Endodermal cell (in vitro differentiated cells): Measurements from ENCODE around the gene KIAA1614. TPM values are rescaled to one million over a fixed set of nuclear protein-coding genes. Genes with fewer than 3 reads are reported as not detected.

ENCODE experiments used
- DNase-seq: peaks from one replicate; pipeline ENCODE4 v3.0.0-alpha.2; 2017
- H3K27ac ChIP-seq: 2 replicates; pipeline ENCODE4 v1.5.1; 2013; ENCODE audit warnings: mild to moderate bottlenecking, low read depth, low read length, moderate library complexity
- H3K27me3 ChIP-seq: 2 replicates; pipeline ENCODE4 v1.6.1; 2013; ENCODE audit warnings: mild to moderate bottlenecking, low read length, moderate library complexity; ENCODE audit not compliant: insufficient read depth, control insufficient read depth, poor library complexity, severe bottlenecking
- H3K36me3 ChIP-seq: 2 replicates; pipeline ENCODE4 v1.7.0; 2013; ENCODE audit warnings: mild to moderate bottlenecking, low read length, moderate library complexity; ENCODE audit not compliant: control insufficient read depth, insufficient read depth
- H3K4me1 ChIP-seq: one replicate; pipeline ENCODE4 v1.7.0; 2013; ENCODE audit warnings: low read length; ENCODE audit not compliant: control insufficient read depth, insufficient read depth
- H3K4me3 ChIP-seq: 2 replicates; pipeline ENCODE4 v1.5.1; 2013; ENCODE audit warnings: mild to moderate bottlenecking, low read length, moderate library complexity
- H3K9ac ChIP-seq: 2 replicates; pipeline ENCODE4 v1.6.1; 2013; ENCODE audit warnings: mild to moderate bottlenecking, low read length, moderate library complexity; ENCODE audit not compliant: poor library complexity, severe bottlenecking; ENCODE audit errors: extremely low read depth
- H3K9me3 ChIP-seq: 2 replicates; pipeline ENCODE4 v1.6.1; 2013; ENCODE audit warnings: mild to moderate bottlenecking, low read length, moderate library complexity; ENCODE audit not compliant: control insufficient read depth
- H3K27ac Mint-ChIP-seq: 2 replicates; pipeline ENCODE4 v1.8.0; 2020; ENCODE audit warnings: mixed read lengths
- H3K27me3 Mint-ChIP-seq: 2 replicates; pipeline ENCODE4 v1.8.0; 2021; ENCODE audit warnings: mild to moderate bottlenecking, mixed read lengths; ENCODE audit not compliant: insufficient read depth
- H3K36me3 Mint-ChIP-seq: 2 replicates; pipeline ENCODE4 v1.8.0; 2020; ENCODE audit warnings: low read depth, mixed read lengths
- H3K4me1 Mint-ChIP-seq: 2 replicates; pipeline ENCODE4 v1.8.0; 2020; ENCODE audit warnings: mixed read lengths
- H3K4me3 Mint-ChIP-seq: 2 replicates; pipeline ENCODE4 v1.8.0; 2020; ENCODE audit warnings: mild to moderate bottlenecking, moderate library complexity, mixed read lengths
- H3K9me3 Mint-ChIP-seq: 2 replicates; pipeline ENCODE4 v1.8.0; 2020; ENCODE audit warnings: mild to moderate bottlenecking, mixed read lengths
- WGBS, 2 experiments: methylation state at CpG; one replicate each; pipeline versions ENCODE4 v1.1.5 to v1.1.7; 2013; ENCODE audit warnings: missing lambda C conversion rate in 2 of 2, mixed read lengths in 1 of 2; ENCODE audit not compliant: insufficient coverage in 1 of 2, insufficient read length in 1 of 2; 5-methylcytosine and 5-hydroxymethylcytosine counted together
- total RNA-seq, 2 donors: library from RNA; stranded (reverse); fragmentation: NEBNext Ultra II Directional in 1 of 2; extraction: Animal tissue kit (Norgen Biotek cat#: 25700) in 1 of 2; gene quantifications; 2 replicates in 1 of 2; 3 replicates in 1 of 2; pipeline ENCODE4 v1.2.1, GENCODE V29; 2021
- TF ChIP-seq, protein P1 (sequence below): fragments of 200-600 bp; sonication (generic); conservative IDR thresholded peaks from 2 replicates; pipeline ENCODE4 v1.5.0; 2021; ENCODE audit warnings: antibody characterized with exemption, mild to moderate bottlenecking

The KIAA1614 gene
- total RNA-seq, 2 donors from 2014 or later: 3.3 to 5.8 TPM

DNA sequence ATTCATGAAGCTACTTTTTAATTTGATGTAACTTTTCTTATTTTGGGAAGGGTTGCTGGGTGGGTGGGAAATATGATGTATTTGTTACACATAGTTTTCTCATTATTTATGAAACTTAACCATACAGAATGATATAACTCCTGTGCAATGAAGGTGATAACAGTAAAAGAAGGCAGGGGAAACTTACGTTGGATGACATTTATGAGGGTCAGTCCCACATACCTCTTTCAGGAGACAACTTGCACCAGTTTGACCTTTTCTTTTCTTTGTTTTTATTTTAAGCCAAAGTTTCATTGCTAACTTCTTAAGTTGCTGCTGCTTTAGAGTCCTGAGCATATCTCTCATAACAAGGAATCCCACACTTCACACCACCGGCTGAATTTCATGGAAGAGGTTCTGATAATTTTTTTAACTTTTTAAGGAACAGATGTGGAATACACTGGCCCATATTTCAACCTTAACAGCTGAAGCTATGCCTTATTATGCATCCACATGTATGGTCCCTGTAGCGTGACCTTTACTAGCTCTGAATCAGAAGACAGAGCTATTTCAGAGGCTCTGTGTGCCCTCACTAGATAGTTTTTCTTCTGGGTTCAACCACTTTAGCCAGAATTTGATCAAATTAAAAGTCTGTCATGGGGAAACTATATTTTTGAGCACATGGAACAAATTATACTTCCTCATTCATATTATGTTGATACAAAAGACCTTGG lies 28.0 kb upstream of the KIAA1614 start:
- DNase-seq: no peak
- Histone ChIP-seq H3K4me1 (peaks cover 3% of the 10 kb centered on the region), H3K9ac (no peak overlapping the region), H3K9me3 (no peaks in the 10 kb centered on the region), H3K27ac (no peak overlapping the region), H3K36me3 (peaks cover 9% of the 10 kb centered on the region), H3K4me3 (no peak overlapping the region), H3K27me3 (no peaks in the 10 kb centered on the region)
- no peak overlapping the region for H3K4me3 Mint-ChIP-seq
- WGBS, 2 experiments: 95 to 97% methylated on average over 2 to 3 of the region's 3 CpGs
- H3K9me3 Mint-ChIP-seq: no peaks in the 10 kb centered on the region
- peaks cover 16% of the 10 kb centered on the region for H3K4me1 Mint-ChIP-seq
- H3K27ac Mint-ChIP-seq: no peak overlapping the region
- TF ChIP-seq, protein P1, sequence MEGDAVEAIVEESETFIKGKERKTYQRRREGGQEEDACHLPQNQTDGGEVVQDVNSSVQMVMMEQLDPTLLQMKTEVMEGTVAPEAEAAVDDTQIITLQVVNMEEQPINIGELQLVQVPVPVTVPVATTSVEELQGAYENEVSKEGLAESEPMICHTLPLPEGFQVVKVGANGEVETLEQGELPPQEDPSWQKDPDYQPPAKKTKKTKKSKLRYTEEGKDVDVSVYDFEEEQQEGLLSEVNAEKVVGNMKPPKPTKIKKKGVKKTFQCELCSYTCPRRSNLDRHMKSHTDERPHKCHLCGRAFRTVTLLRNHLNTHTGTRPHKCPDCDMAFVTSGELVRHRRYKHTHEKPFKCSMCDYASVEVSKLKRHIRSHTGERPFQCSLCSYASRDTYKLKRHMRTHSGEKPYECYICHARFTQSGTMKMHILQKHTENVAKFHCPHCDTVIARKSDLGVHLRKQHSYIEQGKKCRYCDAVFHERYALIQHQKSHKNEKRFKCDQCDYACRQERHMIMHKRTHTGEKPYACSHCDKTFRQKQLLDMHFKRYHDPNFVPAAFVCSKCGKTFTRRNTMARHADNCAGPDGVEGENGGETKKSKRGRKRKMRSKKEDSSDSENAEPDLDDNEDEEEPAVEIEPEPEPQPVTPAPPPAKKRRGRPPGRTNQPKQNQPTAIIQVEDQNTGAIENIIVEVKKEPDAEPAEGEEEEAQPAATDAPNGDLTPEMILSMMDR: no peak
- H3K36me3 Mint-ChIP-seq: peaks cover 10% of the 10 kb centered on the region
- no peaks in the 10 kb centered on the region for H3K27me3 Mint-ChIP-seq

DNA sequence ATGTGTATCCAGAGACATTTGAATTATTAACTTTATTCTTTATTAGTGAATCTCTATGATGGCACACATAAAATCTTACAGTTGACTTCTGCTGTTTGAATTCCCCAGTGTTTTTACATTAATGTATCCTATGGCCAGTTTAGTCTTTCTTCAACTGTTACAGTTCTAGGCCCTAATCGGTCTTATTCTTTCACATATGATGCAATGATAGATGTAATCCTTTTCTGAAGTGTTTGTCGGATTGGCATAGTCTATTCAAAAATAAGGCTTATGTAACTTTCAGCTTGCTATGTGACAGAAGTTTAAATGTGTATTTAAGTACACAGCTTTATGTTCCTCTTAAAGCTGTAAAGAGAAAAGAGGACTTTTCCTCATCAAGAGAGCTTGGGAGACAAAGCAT lies 26.4 kb upstream of the KIAA1614 start:
- no peak overlapping the region for H3K9ac ChIP-seq
- no peaks in the 10 kb centered on the region for H3K27me3 ChIP-seq
- TF ChIP-seq, protein P1: no peak
- 89 to 100% methylated on average over 2 of the region's 2 CpGs for WGBS, 2 experiments
- Mint-ChIP-seq H3K27ac (no peak overlapping the region), H3K4me3 (no peak overlapping the region), H3K27me3 (no peaks in the 10 kb centered on the region), H3K4me1 (peaks cover 15% of the 10 kb centered on the region), H3K9me3 (no peaks in the 10 kb centered on the region), H3K36me3 (peaks cover 8% of the 10 kb centered on the region)
- no peak overlapping the region for H3K4me3 ChIP-seq
- H3K4me1 ChIP-seq: peaks cover 3% of the 10 kb centered on the region
- H3K36me3 ChIP-seq: no peaks in the 10 kb centered on the region
- no peak overlapping the region for H3K27ac ChIP-seq
- DNase-seq: no peak
- no peaks in the 10 kb centered on the region for H3K9me3 ChIP-seq

DNA sequence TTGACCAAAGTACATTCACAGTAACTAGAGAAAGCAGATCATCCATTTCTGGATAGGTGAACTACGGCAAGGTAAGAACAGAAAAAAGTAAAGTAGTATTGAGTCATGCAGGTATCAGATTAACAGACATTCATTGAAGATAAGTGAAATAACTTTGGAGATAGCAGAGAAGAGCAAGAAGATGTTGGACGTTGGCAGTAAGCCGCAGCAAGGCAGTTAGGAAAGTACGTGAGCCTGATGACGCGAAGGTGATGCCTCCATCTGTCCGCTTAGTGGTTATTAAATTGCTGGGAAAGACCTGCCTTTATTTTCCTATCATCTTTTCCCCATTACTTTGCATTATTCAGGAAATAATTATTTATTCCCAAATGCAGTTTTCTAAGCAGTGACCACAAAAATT lies 24.9 kb upstream of the KIAA1614 start:
- Histone ChIP-seq H3K27me3 (no peaks in the 10 kb centered on the region), H3K27ac (no peak overlapping the region), H3K4me1 (peaks cover 5% of the 10 kb centered on the region), H3K4me3 (no peak overlapping the region), H3K9ac (no peak overlapping the region), H3K9me3 (no peaks in the 10 kb centered on the region), H3K36me3 (no peaks in the 10 kb centered on the region)
- Mint-ChIP-seq H3K4me3 (no peak overlapping the region), H3K27me3 (no peaks in the 10 kb centered on the region), H3K4me1 (peaks cover 7% of the 10 kb centered on the region), H3K27ac (no peak overlapping the region), H3K36me3 (peaks cover 8% of the 10 kb centered on the region), H3K9me3 (no peaks in the 10 kb centered on the region)
- 95 to 100% methylated on average over 1 to 7 of the region's 7 CpGs for WGBS, 2 experiments
- TF ChIP-seq, protein P1: no peak
- DNase-seq: no peak
